H4 (cell line): ENCODE measurements around the gene ZNF385C. TPM values are rescaled to one million over a fixed set of nuclear protein-coding genes. Genes with fewer than 3 reads are reported as not detected.

ENCODE experiments used
- DNase-seq: peaks from one replicate; pipeline ENCODE4 v3.0.0-alpha.2; 2015; ENCODE audit warnings: low spot score
- total RNA-seq: library from RNA; depleted of rRNA; stranded (reverse); fragments of >200 nt; shearing (Covaris generic); gene quantifications from 2 replicates; pipeline ENCODE4 v1.2.3, GENCODE V29; 2014

The ZNF385C gene
- total RNA-seq, 1 experiment from 2014 or later: 0.04 TPM

DNA sequence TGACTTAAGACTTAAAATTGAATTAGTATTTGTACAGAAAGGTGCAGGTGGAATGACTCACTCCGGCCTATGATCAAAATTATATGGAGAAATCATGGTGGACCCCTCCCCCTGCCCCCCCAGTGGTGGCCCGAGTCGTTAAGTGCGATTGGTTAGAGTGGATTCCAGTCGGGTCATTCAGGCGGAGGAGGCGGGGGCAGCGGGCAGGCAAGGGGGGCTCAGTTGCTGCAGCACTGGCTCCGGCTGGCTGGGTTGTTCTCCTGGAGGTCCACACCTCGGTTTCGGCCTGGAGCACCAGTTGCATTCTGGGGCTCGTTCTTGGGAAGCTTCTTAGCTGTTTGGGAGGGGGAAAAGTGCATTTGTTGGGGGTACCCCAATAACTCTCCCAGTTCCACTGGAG is 27.3 kb upstream of the ZNF385C start:
- DNase-seq: no peak

- no peak for DNase-seq
Observed at GRCh38 chr17:42124256-42124655, 26.0 kb upstream of the ZNF385C start.

- no peak for DNase-seq
Observed at GRCh38 chr17:42122371-42123303, 24.4 kb upstream of the ZNF385C start, which contains the start of gene HSPB9. HSPB9 (plus strand) TSS chr17:42122804; CDS start chr17:42122851, 47 bp downstream.

DNA sequence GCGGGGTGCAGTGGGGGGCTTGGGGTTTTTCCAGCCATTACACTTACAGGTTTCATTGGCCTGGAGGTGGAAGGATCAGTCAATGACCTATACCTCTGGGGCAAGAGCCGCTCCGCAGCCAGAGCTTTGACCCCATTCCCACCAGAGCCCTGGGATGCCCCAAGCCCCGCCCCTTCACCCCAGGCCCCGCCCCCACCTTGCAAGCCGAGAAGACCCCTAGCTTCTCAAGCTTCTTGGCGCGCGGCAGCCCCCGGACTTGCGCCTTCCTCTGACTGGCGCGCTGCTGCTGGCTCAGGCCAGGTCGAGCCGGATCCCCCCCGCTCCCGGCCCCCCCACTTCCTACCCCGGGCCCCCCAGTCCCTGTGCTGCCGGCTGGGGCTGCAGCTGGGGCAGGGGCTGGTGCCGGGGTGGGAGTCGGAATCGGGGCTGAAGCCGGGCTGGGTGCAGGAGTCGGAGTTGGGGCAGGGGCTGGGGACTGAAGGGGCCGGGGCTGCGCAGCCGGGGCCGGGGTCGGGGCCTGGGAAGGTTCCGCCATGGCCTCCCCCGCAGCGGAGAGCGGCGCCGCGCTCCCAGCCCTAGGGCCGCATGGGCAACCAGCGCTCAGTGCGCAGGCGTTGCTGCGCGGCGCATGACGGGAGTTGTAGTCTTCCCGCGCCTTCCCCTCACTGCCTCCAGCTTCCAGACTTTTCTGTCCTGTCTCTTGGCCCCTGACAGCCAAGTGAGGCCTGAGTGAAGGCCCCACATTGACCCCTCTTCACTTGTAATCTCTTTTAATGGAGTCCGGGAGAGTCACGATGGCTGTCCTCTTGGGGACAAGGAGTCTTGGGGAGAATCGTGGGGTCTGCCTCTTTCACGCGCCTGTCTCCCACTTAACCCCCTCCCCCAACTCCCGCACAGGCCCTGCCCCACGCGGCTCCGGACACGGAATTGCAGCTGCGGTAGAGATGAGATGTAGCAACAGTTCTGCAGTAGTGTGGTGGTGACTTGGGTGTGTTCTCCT is 22.8 kb upstream of the ZNF385C start, which contains the start of gene KAT2A:
Gene KAT2A, minus strand, starts transcription at position 598 of the 1,000 bp plus-strand sequence. Its CDS starts 63 bp downstream, at position 535.
- DNase-seq: peak; percentile 70

DNA sequence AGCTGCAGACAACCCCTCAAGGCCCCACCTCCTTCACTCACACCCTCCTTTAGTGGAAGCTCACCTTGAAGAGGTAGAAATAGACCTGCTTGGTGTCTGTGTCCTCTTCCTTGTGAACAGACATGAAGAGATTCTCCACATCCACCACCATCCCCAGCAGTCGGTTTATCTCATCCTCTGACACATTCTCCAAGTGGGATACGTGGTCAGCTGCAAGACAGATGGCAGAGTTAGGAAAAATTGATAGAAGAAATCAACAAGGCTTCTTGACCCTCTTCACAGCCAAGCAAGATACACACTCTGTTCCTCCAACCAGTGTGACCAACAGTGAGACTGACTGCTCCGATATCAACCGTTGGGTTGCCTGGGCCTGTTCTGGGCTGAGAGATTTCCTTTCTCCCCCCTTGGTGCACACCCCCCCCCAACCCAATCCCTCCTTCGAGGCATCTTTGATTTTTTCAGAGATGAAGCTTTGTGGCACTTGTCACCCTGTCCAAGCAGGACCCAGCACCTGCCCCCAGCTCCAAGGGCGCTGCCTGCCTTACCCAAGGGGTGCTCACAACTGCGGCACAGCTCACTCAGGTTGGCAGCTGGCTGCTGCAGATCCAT is 22.0 kb upstream of the ZNF385C start:
- DNase-seq: no peak

DNA sequence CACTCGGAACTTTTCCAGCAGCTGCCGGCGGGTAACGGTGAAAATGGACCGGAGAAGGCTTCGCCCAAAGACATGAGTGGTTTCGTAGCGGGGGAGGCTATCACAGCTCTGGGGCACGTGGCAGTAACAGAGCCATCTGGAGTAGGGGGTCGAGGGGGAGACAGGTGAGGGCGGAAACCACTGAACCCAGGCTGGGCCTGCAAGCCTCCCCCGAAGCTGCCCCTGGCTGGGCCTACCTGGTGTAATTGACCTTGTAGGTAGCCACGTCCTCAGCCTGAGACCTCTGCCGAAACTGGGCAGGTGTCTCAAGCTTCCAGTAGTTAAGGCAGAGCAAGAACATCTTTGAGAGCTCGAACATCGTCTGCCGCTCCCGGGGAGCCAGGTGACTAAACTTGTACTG is 21.0 kb upstream of the ZNF385C start:
- no peak for DNase-seq

- DNase-seq: no peak
Observed at GRCh38 chr17:42118545-42118944, 20.3 kb upstream of the ZNF385C start.

DNA sequence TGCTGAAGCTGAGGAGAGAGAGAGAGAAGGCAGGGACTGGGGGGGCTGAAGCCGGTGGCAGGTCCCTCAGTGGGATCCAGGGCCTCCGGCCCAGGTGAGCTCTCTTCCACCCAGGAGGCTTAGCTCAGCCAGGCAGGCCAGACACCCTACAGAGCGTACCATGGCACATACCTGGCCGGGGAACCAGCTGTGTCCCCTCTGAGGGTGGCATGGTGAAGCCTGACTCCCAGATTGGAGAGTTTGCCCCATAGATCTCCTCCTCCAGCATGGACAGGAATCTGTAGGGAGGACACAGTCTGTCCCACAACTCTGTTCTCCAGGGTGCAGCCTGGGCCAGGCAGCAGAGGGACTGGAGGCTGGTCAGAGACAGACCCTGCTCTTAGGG is 19.8 kb upstream of the ZNF385C start:
- DNase-seq: no peak

DNA sequence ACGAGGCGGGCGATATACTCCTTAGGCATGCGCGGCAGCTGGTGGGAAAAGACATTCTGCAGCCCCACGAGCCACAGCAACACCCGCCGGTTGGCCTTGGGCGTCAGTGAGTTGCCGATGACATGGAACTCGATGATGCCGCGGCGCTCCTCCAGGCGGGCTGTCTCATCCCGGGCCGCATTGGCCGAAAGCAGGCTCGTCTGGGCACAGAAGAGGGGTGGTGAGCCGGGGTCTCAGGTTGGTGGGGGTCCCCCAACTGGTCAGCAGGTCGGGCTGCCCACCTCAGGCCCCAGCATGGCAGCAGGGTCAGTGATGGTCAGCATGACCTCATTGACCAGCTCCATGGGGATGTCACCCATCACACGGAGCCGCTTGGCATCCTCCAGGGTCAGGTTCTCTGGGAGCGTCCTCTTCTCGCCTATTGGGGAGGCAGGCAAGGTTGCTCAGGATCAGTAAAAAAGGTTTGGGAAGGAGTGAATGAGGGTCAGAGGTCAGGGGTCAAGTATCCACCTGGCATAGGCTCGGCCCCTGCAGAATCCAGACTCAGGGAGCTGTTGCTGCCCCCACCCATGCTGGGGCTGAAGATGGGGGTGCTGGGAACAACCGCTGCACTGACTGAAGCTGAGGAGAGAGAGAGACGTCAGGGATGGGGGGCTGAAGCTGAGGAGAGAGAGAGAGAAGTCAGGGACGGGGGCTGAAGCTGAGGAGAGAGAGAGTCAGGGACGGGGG is 19.3 kb upstream of the ZNF385C start:
- no peak for DNase-seq

DNA sequence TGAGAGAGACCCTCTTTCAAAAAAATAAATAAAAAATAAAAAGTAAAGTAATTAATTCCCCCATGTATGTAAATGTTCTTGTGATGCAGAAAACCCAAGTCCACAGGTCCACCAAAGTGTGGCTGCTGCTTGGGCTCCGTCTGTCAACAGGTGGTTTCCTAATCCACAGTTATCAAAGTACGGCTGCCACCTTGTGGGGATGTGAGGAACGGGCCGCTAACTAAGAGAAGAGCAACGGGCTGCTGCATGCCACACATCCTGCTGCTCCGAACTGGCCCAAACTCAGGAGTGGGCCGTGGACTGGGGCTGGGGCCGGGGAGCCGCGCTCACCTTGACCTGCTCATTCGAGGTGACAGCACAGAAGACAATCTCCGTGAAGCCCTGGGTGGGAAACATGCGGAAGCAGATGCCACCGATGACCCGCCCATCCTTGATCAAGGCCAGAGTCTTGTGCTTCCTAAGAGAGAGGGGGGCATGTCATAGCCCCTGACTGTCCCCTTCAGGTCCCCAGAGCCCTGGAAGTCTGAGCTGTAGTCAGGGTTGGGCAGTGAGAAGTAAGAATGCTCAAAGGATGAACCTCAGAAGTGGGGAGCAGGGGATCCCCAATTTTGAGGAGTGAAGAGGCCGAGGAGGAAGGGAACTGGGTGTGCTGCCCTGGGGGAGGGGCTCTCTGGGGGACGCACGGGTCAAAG is 18.6 kb upstream of the ZNF385C start:
- peak; percentile 75 for DNase-seq

- DNase-seq: no peak
Observed at GRCh38 chr17:42114118-42114517, 15.8 kb upstream of the ZNF385C start.

- no peak for DNase-seq
Observed at GRCh38 chr17:42113293-42114069, 15.2 kb upstream of the ZNF385C start.

DNA sequence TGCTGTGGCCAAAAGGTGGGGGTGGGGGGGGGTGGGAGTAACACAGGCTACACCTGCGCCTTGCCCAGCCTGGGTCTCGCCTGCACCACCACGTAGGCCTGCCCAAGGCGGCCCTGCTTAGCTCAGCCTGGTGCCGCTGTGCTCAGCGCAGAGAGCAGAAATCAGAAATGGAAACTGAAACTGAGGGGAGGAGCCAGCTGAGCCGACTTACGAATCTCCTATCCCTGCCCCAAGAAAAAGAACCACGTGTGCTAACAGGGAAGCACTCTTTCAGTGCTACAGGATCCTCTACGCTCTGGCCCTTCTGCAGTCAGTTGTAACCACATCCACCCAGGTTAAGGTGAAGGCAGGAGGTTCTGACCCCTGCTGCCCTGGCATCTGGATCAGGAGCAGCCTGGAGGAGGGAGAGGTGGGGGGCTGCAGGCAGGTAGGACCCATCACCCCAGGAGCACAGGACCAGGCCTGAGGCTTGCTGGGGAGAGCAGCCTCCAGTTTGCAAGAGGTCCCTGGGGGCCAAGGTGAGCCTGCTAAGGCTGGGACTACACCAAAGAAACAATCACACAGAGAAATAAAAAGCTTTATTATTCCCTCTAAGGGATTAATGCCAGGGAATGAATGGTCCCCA is 14.4 kb upstream of the ZNF385C start, which contains the start of gene DHX58:
Gene DHX58, minus strand, starts transcription at position 163 of the 625 bp plus-strand sequence. CDS start 822 bp downstream, outside the sequence.
- DNase-seq: peak; percentile 87

DNA sequence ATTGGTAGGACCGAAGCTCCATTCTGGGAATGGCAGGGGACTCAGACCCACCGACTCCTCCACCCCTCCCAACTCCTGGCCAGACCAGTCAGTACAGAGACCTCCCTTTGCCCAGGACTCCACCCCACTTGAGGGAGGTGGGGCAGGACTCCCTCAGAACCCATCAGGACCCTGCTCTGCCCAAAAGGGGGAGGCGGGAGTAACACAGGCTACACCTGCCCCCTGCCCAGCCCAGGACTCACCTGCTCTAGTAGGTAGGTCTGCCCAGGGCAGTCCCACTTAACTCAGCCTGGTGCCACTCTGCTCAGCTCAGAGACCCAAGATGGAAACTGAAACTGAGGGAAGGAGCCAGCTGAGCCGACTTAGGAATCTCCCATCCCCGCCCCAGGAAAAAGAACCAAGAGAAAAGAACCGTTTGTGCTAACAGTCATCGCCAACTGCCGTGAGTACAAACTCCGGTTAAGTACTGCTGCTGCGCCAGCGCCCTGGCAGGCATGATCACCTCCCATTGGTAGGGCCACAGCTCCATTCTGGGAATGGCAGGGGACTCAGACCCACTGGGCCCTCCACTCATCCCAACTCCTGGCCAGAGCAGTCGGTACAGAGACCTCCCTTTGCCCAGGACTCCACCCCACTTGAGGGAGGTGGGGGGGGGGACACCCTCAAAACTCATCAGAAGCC is 13.7 kb upstream of the ZNF385C start:
- no peak for DNase-seq

DNA sequence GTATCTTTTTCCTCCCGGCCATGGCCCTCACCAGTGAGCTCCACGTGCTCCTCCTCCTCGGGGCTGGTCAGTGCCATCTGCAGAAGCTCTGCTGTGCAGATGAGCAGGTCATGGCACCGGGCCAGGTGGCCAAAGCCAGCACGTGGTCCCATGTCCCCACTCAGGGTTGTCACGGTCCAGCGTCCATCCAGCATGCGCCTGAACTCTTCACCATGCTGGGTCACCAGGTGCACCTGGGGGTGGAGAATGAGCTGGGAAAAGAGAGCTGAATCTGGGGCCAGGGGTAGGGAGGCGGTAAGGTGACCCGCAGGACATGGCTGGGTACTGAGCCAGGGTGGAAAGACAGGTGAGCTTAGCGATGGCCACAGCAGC is 13.0 kb upstream of the ZNF385C start:
- no peak for DNase-seq

DNA sequence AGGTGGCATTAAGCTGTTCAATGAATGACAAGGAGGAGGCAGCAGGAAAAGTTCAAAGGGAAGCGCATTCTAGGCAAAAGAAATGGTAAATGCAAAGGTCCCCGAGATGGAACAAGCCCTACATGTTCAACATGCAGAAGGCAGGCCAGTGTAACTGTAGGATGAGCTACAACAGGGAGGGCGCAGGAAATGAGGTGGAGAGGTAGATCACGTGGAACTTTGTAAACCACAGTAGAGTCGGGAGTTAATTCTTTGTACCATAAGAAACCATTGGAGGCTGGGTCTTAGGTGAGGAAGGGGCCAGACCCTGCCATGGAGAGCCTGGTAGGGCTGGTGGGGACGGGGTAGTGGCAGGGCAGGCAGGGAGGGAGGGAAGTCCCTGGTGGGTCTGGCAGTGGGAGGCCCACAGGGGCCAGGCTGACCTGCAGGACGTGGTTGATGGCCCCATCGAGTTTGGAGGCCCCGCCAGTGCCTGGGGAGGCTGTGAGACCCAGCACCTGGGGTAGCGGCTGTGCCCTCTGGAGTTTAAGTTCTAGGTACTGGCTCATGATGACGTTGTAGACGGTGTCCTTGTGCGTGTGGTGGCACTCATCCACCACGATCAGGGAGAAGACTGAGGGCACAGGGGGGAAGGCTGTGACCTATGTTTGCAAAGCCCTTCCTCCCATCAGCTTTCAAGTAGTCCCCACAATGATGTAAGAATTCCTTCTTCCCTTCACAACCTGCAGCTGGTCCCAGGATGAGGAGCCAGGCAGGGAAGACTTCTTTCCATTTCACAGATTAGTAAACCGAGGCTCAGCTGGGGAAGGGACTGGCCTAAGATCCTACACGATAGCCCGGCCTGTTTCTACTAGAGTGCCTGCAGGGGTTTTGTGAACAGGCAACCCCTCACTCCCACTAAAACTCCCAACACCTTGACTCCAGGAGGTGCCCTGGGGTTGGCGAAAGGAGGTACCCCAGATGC is 12.3 kb upstream of the ZNF385C start:
- no peak for DNase-seq

DNA sequence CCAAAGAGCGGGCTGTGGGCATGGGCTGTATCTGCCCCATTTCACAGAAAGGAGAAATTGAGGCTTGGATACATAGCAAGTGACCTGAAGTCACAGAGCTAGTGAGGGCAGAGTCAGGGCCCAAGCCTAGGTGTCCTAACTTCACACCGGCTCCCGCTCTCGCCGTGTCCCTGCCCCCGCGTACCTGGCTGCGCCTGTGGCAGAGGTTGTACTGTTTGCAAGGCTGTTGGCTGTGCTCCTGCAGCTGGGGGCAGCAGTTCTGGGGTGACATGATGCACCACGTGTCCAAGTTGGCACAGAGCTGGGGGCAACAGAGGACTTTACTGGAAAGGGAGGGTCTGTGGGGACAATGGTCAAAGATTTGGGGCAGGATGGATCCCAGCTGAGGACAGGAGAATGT is 10.8 kb upstream of the ZNF385C start:
- DNase-seq: no peak
